Spleen (tissue), 11 donors: Measurements from ENCODE around the gene MIB2. TPM values are rescaled to one million over a fixed set of nuclear protein-coding genes. Genes with fewer than 3 reads are reported as not detected.
A peak's percentile ranks its signal among the peaks of the same experiment; 100 is the strongest.
"Not testable (repeated sequence)": the region's sequence is repeated elsewhere in the genome, so short reads cannot be mapped to it uniquely, and the experiment has no call there.

ENCODE experiments used
- DNase-seq: peaks from one replicate; pipeline ENCODE4 v3.0.0-alpha.2; 2020
- H3K27ac ChIP-seq, 8 donors: fragments of 200-600 bp; sonication (generic) in 7 of 8; 1 replicate in 4 of 8; 2 replicates in 4 of 8; pipeline versions ENCODE4 v1.5.0 to v1.8.0; 2016 to 2021; ENCODE audit warnings: inconsistent platforms in 4 of 8, mild to moderate bottlenecking in 4 of 8, moderate library complexity in 1 of 8
- H3K27me3 ChIP-seq, 7 donors: fragments of 200-600 bp; sonication (generic) in 6 of 7; replicated peaks in 1 of 7; 1 replicate in 4 of 7; 2 replicates in 3 of 7; pipeline versions ENCODE4 v1.5.0 to v1.8.0; 2016 to 2021; ENCODE audit warnings: inconsistent platforms in 3 of 7, mild to moderate bottlenecking in 1 of 7
- H3K36me3 ChIP-seq, 6 donors: fragments of 200-600 bp; sonication (generic) in 5 of 6; 1 replicate in 4 of 6; 2 replicates in 2 of 6; pipeline versions ENCODE4 v1.5.0 to v1.8.0; 2016 to 2021; ENCODE audit warnings: inconsistent platforms in 2 of 6
- H3K4me1 ChIP-seq, 6 donors: fragments of 200-600 bp; sonication (generic) in 5 of 6; 1 replicate in 3 of 6; 2 replicates in 3 of 6; pipeline versions ENCODE4 v1.5.0 to v1.8.0; 2016 to 2021; ENCODE audit warnings: inconsistent platforms in 3 of 6
- H3K4me3 ChIP-seq, 8 donors: fragments of 200-600 bp; sonication (generic) in 7 of 8; 1 replicate in 4 of 8; 2 replicates in 4 of 8; pipeline versions ENCODE4 v1.5.0 to v1.8.0; 2016 to 2021; ENCODE audit warnings: inconsistent platforms in 4 of 8, mild to moderate bottlenecking in 4 of 8, moderate library complexity in 2 of 8
- H3K9me3 ChIP-seq, 8 donors: fragments of 200-600 bp; sonication (generic) in 7 of 8; 1 replicate in 4 of 8; 2 replicates in 4 of 8; pipeline versions ENCODE4 v1.5.0 to v1.8.0; 2016 to 2021; ENCODE audit warnings: inconsistent platforms in 4 of 8
- CTCF ChIP-seq, 11 experiments: fragments of 200-600 bp in 7 of 11; fragments of 450-650 bp in 4 of 11; sonication (generic) in 4 of 11; IDR thresholded peaks in 8 of 11; conservative IDR thresholded peaks in 3 of 11; 1 replicate in 7 of 11; 2 replicates in 4 of 11; pipeline versions ENCODE4 v1.4.0 to v1.8.0; 2016 to 2021; ENCODE audit warnings: antibody characterized with exemption in 11 of 11, inconsistent platforms in 4 of 11, mild to moderate bottlenecking in 1 of 11
- POLR2A ChIP-seq, 3 donors: fragments of 450-650 bp; IDR thresholded peaks; one replicate each; pipeline ENCODE4 v1.5.1; 2017; ENCODE audit warnings: antibody characterized with exemption in 3 of 3, mild to moderate bottlenecking in 1 of 3
- POLR2AphosphoS5 ChIP-seq, 3 donors: sonication (generic); formaldehyde crosslinking; IDR thresholded peaks; one replicate each; pipeline ENCODE4 v1.5.1; 2017; ENCODE audit warnings: antibody characterized with exemption in 3 of 3
- WGBS, 5 donors: extraction: QIAGEN DNeasy Blood & Tissue Kit in 3 of 5; methylation state at CpG; one replicate each; pipeline versions ENCODE4 v1.1.5 to v1.1.7; 2013 to 2018; 5-methylcytosine and 5-hydroxymethylcytosine counted together
- intact Hi-C: fragments of 100-400 bp; cut with DNase I; formaldehyde crosslinking; loops from one replicate; pipeline ENCODE4 v1.15.0; 2023; ENCODE audit warnings: low total_unique reads
- polyA plus RNA-seq, 3 donors: library from polyadenylated mRNA; stranded (reverse); fragments of 200-250 nt; gene quantifications; one replicate each; pipeline ENCODE4 v1.2.1, GENCODE V29; 2013
- total RNA-seq, 7 donors: library from RNA; depleted of rRNA in 3 of 7; stranded (reverse); fragments of >200 nt in 3 of 7; fragmentation: NEBNext Ultra II Directional in 4 of 7; extraction: Animal tissue kit (Norgen Biotek cat#: 25700) in 4 of 7; gene quantifications; one replicate each; pipeline versions ENCODE4 v1.1.0 to v1.2.1, GENCODE V29; 2016 to 2021
- donor health status: healthy with polysubstance abuse.
- donor health status: DM: no; HTN: no; CAD: no; lungs with moderate emphysema.
- donor health status: DM: no; HTN: no; CAD: no.
- donor health status: Bipolar disorder and iron deficiency.
- donor health status: healthy.
- donor health status: DM: no; HTN: no; CAD: no.
- donor health status: DM: yes; HTN: yes; CAD: no.

Gene MIB2
- total and polyA plus RNA-seq, 10 donors: 46.2 to 165 (median 73.0) TPM

GRCh38 chr1:1671365-1672119 is 56.2 kb downstream of the MIB2 start:
- no peaks in the 10 kb centered on the region for H3K9me3 ChIP-seq
- 86 to 90% (median 89%) methylated on average over 25 to 27 of the region's 27 CpGs for WGBS, 5 donors
- no peak for TF ChIP-seq POLR2A (IDR thresholded peaks at IDR 0.05)
- no peak for TF ChIP-seq POLR2AphosphoS5 (IDR thresholded peaks at IDR 0.05)
- TF ChIP-seq CTCF (IDR thresholded peaks at IDR 0.05 in 8 of 11, conservative IDR thresholded peaks at IDR 0.05 in 3 of 11): no peak
- intact Hi-C loops: no loop called here
- H3K4me3 ChIP-seq: no peak overlapping the region
- peaks cover 0 to 17% (median 0%) of the 10 kb centered on the region in 6 donors for H3K4me1 ChIP-seq
- DNase-seq: peak; percentile 67
- peaks cover 0 to 80% (median 44%) of the 10 kb centered on the region in 6 donors for H3K36me3 ChIP-seq
- H3K27me3 ChIP-seq: no peaks in the 10 kb centered on the region
- no peak overlapping the region for H3K27ac ChIP-seq

GRCh38 chr1:1672181-1672965 is 57.1 kb downstream of the MIB2 start:
- Histone ChIP-seq H3K27me3 (no peaks in the 10 kb centered on the region), H3K36me3 (peaks cover 0 to 71% (median 40%) of the 10 kb centered on the region in 6 donors), H3K4me3 (no peak overlapping the region), H3K27ac (no peak overlapping the region), H3K4me1 (peaks cover 0 to 19% (median 1%) of the 10 kb centered on the region in 6 donors), H3K9me3 (no peaks in the 10 kb centered on the region)
- TF ChIP-seq POLR2AphosphoS5 (IDR thresholded peaks at IDR 0.05) (peak in 1 of 3 donors; percentile 33), CTCF (IDR thresholded peaks at IDR 0.05 in 8 of 11, conservative IDR thresholded peaks at IDR 0.05 in 3 of 11) (no peak)
- DNase-seq: peak; percentile 63
- WGBS, 5 donors: 90 to 97% (median 95%) methylated on average over 24 to 25 of the region's 25 CpGs
- intact Hi-C loops: no loop called here

GRCh38 chr1:1674806-1675205 is 59.5 kb downstream of the MIB2 start:
- Histone ChIP-seq H3K27ac (peak overlapping the region in 2 of 8 donors; percentile 13 to 22), H3K36me3 (peaks cover 0 to 47% (median 24%) of the 10 kb centered on the region in 6 donors), H3K4me1 (peaks cover 10 to 42% (median 21%) of the 10 kb centered on the region in 6 donors)
- peak; percentile 65 for DNase-seq
- H3K9me3 ChIP-seq, H3K27me3 ChIP-seq, intact Hi-C loops, H3K4me3 ChIP-seq: not testable (repeated sequence)
- 83 to 92% (median 85%) methylated on average over 11 to 20 of the region's 21 CpGs for WGBS, 5 donors

- peak; percentile 69 for DNase-seq
- peaks cover 10 to 46% (median 21%) of the 10 kb centered on the region in 6 donors for H3K4me1 ChIP-seq
- H3K36me3 ChIP-seq: peaks cover 0 to 43% (median 21%) of the 10 kb centered on the region in 6 donors
- H3K27me3 ChIP-seq, H3K4me3 ChIP-seq, H3K9me3 ChIP-seq, intact Hi-C loops: not testable (repeated sequence)
- H3K27ac ChIP-seq: peak overlapping the region in 3 of 8 donors; percentile 13 to 42 (median 22)
- 65 to 91% (median 84%) methylated on average over 8 to 16 of the region's 18 CpGs for WGBS, 5 donors
Observed at GRCh38 chr1:1675218-1675617, 59.9 kb downstream of the MIB2 start.

GRCh38 chr1:1676087-1676486 is 60.8 kb downstream of the MIB2 start:
- H3K27me3 ChIP-seq, DNase-seq, H3K27ac ChIP-seq, H3K4me3 ChIP-seq, intact Hi-C loops, H3K9me3 ChIP-seq: not testable (repeated sequence)
- Histone ChIP-seq H3K36me3 (peaks cover 0 to 34% (median 16%) of the 10 kb centered on the region in 6 donors), H3K4me1 (peaks cover 10 to 54% (median 24%) of the 10 kb centered on the region in 6 donors)
- TF ChIP-seq POLR2AphosphoS5 (IDR thresholded peaks at IDR 0.05): peak in 1 of 3 donors; percentile 10
- 74 to 90% (median 80%) methylated on average over 4 to 8 of the region's 21 CpGs; no CpG with 5 or more reads in 1 of the 5 donors for WGBS, 5 donors
